Measurements from ENCODE around the gene HS2ST1. TPM values are rescaled to one million over a fixed set of nuclear protein-coding genes. Genes with fewer than 3 reads are reported as not detected.
"Not testable (repeated sequence)": the region's sequence is repeated elsewhere in the genome, so short reads cannot be mapped to it uniquely, and the experiment has no call there.

Gene HS2ST1
- total RNA-seq, 2 experiments from 2014 or later = 20.9 to 25.3 TPM

- ChIA-PET CTCF (no interaction called here), POLR2A (no interaction called here)
- Mint-ChIP-seq H3K9me3 (ENCODE audit: insufficient read depth) (peaks cover 1% of the 10 kb centered on the region), H3K27me3 (ENCODE audit: low read depth) (no peaks in the 10 kb centered on the region), H3K4me3 (no peak overlapping the region), H3K36me3 (ENCODE audit: low read depth) (peaks cover 3% of the 10 kb centered on the region), H3K4me1 (ENCODE audit: low read depth) (no peaks in the 10 kb centered on the region), H3K27ac (no peak overlapping the region)
- ATAC-seq (no peak), DNase-seq (no peak)
Observed at GRCh38 chr1:86997538-86997937, 83.1 kb downstream of the HS2ST1 start.

- Mint-ChIP-seq H3K27ac (no peak overlapping the region), H3K36me3 (ENCODE audit: low read depth) (peaks cover 5% of the 10 kb centered on the region), H3K27me3 (ENCODE audit: low read depth) (no peaks in the 10 kb centered on the region), H3K9me3 (ENCODE audit: insufficient read depth) (peaks cover 4% of the 10 kb centered on the region), H3K4me3 (no peak overlapping the region), H3K4me1 (ENCODE audit: low read depth) (no peaks in the 10 kb centered on the region)
- CTCF ChIA-PET = interaction anchor here (1.1 kb wide), 1 partner anchor 164 kb away, joined by 3 read pairs; no protein-coding TSS in a partner anchor
- POLR2A ChIA-PET = no interaction called here
- DNase-seq (no peak), ATAC-seq (no peak)
Observed at GRCh38 chr1:86998280-86998679, 83.8 kb downstream of the HS2ST1 start.

DNA sequence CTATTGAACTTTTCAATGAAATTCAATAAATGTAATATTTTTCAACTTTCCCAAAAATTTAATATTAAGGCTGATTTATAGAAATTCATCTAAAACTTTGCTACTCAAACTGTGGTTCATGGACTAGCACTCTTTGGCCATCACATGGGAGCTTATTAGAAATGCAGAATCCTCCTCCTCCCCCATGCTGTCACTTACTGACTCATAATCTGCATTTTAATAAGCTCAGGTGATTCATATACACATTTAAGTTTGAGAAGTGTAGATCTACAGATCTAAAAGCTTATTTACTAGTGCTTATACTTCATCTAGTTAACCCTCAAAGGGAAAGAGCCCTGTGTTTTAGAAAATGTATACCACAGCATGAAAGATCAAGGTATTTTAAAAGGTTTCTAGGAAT, 84.3 kb downstream of the HS2ST1 start:
- Mint-ChIP-seq H3K4me1 (ENCODE audit: low read depth) (no peaks in the 10 kb centered on the region), H3K27ac (no peak overlapping the region), H3K36me3 (ENCODE audit: low read depth) (peaks cover 5% of the 10 kb centered on the region), H3K27me3 (ENCODE audit: low read depth) (no peaks in the 10 kb centered on the region), H3K9me3 (ENCODE audit: insufficient read depth) (peaks cover 4% of the 10 kb centered on the region), H3K4me3 (no peak overlapping the region)
- DNase-seq (no peak), ATAC-seq (no peak)
- ChIA-PET CTCF (interaction anchor here (1.1 kb wide), 1 partner anchor 165 kb away, joined by 3 read pairs; no protein-coding TSS in a partner anchor), POLR2A (no interaction called here)

GRCh38 chr1:87000460-87000859, 86.0 kb downstream of the HS2ST1 start:
- no peaks in the 10 kb centered on the region for H3K27me3 Mint-ChIP-seq (ENCODE audit: low read depth)
- ChIA-PET POLR2A (no interaction called here), CTCF (interaction anchor here (1.2 kb wide), 1 partner anchor 12 kb away, joined by 3 read pairs; no protein-coding TSS in a partner anchor)
- peaks cover 4% of the 10 kb centered on the region for H3K9me3 Mint-ChIP-seq (ENCODE audit: insufficient read depth)
- DNase-seq = no peak
- H3K36me3 Mint-ChIP-seq (ENCODE audit: low read depth) = peaks cover 5% of the 10 kb centered on the region
- ATAC-seq = no peak
- H3K27ac Mint-ChIP-seq = no peak overlapping the region
- H3K4me3 Mint-ChIP-seq = no peak overlapping the region
- no peaks in the 10 kb centered on the region for H3K4me1 Mint-ChIP-seq (ENCODE audit: low read depth)

DNA sequence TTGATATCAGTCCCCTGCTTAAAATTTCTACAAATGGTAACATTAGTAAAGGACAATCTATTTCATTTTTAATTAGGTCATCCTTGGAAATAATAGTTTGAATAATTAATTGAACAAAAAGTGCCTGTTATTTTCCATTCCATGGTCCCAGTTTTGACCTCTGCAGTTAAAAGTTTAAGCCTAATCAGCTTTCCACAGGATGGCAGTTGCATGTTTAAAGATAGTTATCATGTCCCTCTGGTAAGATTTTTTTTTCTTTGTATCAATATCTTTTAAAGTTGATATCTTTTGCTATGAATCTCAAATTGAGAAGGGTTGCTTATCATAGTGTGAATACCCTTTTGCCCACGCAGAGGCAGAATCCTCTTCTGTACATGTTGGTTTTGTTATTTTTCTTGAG, 90.4 kb downstream of the HS2ST1 start:
- ChIA-PET CTCF (no interaction called here), POLR2A (no interaction called here)
- H3K27me3 Mint-ChIP-seq (ENCODE audit: low read depth) = no peaks in the 10 kb centered on the region
- DNase-seq = no peak
- no peak overlapping the region for H3K27ac Mint-ChIP-seq
- ATAC-seq = no peak
- peaks cover 4% of the 10 kb centered on the region for H3K9me3 Mint-ChIP-seq (ENCODE audit: insufficient read depth)
- no peaks in the 10 kb centered on the region for H3K4me1 Mint-ChIP-seq (ENCODE audit: low read depth)
- no peak overlapping the region for H3K4me3 Mint-ChIP-seq
- H3K36me3 Mint-ChIP-seq (ENCODE audit: low read depth) = peaks cover 4% of the 10 kb centered on the region

- CTCF ChIA-PET = no interaction called here
- no peaks in the 10 kb centered on the region for H3K4me1 Mint-ChIP-seq (ENCODE audit: low read depth)
- POLR2A ChIA-PET = no interaction called here
- no peak for DNase-seq
- no peak overlapping the region for H3K4me3 Mint-ChIP-seq
- H3K9me3 Mint-ChIP-seq (ENCODE audit: insufficient read depth) = peaks cover 8% of the 10 kb centered on the region
- H3K27ac Mint-ChIP-seq = no peak overlapping the region
- ATAC-seq = no peak
- H3K27me3 Mint-ChIP-seq (ENCODE audit: low read depth) = no peaks in the 10 kb centered on the region
- H3K36me3 Mint-ChIP-seq (ENCODE audit: low read depth) = peaks cover 11% of the 10 kb centered on the region
Observed at GRCh38 chr1:87007323-87007722, 92.9 kb downstream of the HS2ST1 start.

GRCh38 chr1:87013385-87013784, 99.0 kb downstream of the HS2ST1 start:
- H3K27ac Mint-ChIP-seq; H3K27me3 Mint-ChIP-seq (ENCODE audit: low read depth); H3K4me3 Mint-ChIP-seq; ATAC-seq; H3K4me1 Mint-ChIP-seq (ENCODE audit: low read depth); POLR2A ChIA-PET; DNase-seq: not testable (repeated sequence)
- CTCF ChIA-PET = interaction anchor here (1.1 kb wide), 1 partner anchor 13 kb away, joined by 3 read pairs; no protein-coding TSS in a partner anchor
- Mint-ChIP-seq H3K9me3 (ENCODE audit: insufficient read depth) (peaks cover 21% of the 10 kb centered on the region), H3K36me3 (ENCODE audit: low read depth) (peaks cover 21% of the 10 kb centered on the region)

DNA sequence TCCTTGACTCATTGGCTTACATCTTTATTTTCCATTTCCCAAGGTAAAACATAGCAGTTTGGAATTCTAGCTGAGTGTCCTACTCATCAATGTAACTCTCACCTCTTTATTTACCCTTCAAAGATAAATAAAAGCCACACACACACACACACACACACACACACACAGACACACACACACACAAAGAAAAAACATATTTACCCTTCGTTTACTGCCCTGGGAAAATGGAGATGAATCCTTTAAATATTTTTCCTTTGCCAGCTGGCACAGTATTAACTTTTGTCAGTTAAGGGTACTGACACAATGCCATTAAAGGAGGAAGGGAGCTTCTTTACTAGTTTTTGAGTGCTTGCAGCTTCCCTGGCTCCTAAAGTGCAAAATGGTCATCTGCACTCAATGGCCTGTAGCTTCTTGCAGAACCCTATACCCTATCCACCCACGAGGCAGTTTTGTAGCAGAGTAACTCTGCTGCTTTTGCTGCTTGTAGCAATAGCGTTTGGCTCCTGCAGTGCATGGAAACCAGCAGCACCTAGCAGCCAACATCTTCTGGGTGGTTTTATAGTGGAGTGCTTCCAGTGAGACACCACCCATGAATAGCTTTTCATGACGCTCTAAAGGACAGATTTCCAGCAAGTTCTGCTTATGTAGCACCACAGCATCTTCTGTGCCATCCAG, 103.7 kb downstream of the HS2ST1 start:
- ATAC-seq (no peak), DNase-seq (no peak)
- ChIA-PET POLR2A (no interaction called here), CTCF (no interaction called here)
- Mint-ChIP-seq H3K36me3 (ENCODE audit: low read depth) (peaks cover 7% of the 10 kb centered on the region), H3K27ac (no peak overlapping the region), H3K9me3 (ENCODE audit: insufficient read depth) (peaks cover 12% of the 10 kb centered on the region), H3K4me3 (no peak overlapping the region), H3K27me3 (ENCODE audit: low read depth) (no peaks in the 10 kb centered on the region), H3K4me1 (ENCODE audit: low read depth) (no peaks in the 10 kb centered on the region)

DNA sequence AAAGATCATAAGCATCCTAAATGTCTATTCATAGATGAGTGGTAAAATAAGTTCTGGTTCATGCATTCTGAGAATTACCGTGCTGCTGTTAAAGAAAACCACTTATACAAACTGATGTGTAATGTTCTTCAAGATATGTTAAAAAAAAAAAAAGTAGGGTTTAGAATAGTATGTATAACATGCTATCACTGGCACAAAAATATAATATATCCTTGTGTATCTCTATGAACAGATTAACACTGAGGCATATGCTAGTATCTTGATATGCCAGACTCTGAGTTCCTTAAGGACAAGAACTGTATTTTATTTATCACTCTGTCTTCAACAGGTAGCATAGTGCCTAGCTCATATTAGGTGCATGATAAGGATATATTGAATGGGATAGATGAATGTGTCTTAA, 108.9 kb downstream of the HS2ST1 start:
- no peak for ATAC-seq
- H3K27ac Mint-ChIP-seq = no peak overlapping the region
- H3K9me3 Mint-ChIP-seq (ENCODE audit: insufficient read depth) = no peaks in the 10 kb centered on the region
- H3K27me3 Mint-ChIP-seq (ENCODE audit: low read depth) = no peaks in the 10 kb centered on the region
- no peak overlapping the region for H3K4me3 Mint-ChIP-seq
- ChIA-PET CTCF (interaction anchor here (1.6 kb wide), 1 partner anchor 61 kb away, joined by 4 read pairs; no protein-coding TSS in a partner anchor), POLR2A (interaction anchor here (0.7 kb wide), 1 partner anchor 1799 kb away, joined by 3 read pairs; no protein-coding TSS in a partner anchor)
- H3K4me1 Mint-ChIP-seq (ENCODE audit: low read depth) = no peaks in the 10 kb centered on the region
- no peak for DNase-seq
- no peaks in the 10 kb centered on the region for H3K36me3 Mint-ChIP-seq (ENCODE audit: low read depth)

- no peaks in the 10 kb centered on the region for H3K36me3 Mint-ChIP-seq (ENCODE audit: low read depth)
- DNase-seq (no peak), ATAC-seq (no peak)
- H3K4me1 Mint-ChIP-seq (ENCODE audit: low read depth) = no peaks in the 10 kb centered on the region
- ChIA-PET CTCF (no interaction called here), POLR2A (no interaction called here)
- no peaks in the 10 kb centered on the region for H3K27me3 Mint-ChIP-seq (ENCODE audit: low read depth)
- no peak overlapping the region for H3K4me3 Mint-ChIP-seq
- no peak overlapping the region for H3K27ac Mint-ChIP-seq
- no peaks in the 10 kb centered on the region for H3K9me3 Mint-ChIP-seq (ENCODE audit: insufficient read depth)
Observed at GRCh38 chr1:87024936-87025540, 110.6 kb downstream of the HS2ST1 start.

DNA sequence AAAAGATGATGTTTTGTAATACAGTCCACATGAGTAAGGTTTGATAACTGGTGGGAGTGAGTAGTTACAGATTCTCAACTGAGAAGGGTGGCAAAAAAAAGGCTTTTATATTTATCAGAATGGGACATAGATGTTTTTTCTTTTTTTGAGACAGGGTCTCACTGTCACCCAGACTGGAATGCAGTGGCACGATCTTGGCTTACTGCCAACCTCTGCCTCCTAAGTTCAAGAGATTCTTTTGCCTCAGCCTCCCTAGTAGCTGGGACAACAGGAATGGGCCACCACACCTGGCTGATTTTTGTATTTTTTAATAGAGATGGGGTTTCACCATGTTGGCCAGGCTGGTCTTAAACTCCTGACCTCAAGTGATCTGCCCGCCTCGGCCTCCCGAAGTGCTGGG, 113.1 kb downstream of the HS2ST1 start:
- DNase-seq; ATAC-seq; H3K4me1 Mint-ChIP-seq (ENCODE audit: low read depth); H3K9me3 Mint-ChIP-seq (ENCODE audit: insufficient read depth); H3K4me3 Mint-ChIP-seq; CTCF ChIA-PET; POLR2A ChIA-PET; H3K27me3 Mint-ChIP-seq (ENCODE audit: low read depth); H3K27ac Mint-ChIP-seq; H3K36me3 Mint-ChIP-seq (ENCODE audit: low read depth): not testable (repeated sequence)

DNA sequence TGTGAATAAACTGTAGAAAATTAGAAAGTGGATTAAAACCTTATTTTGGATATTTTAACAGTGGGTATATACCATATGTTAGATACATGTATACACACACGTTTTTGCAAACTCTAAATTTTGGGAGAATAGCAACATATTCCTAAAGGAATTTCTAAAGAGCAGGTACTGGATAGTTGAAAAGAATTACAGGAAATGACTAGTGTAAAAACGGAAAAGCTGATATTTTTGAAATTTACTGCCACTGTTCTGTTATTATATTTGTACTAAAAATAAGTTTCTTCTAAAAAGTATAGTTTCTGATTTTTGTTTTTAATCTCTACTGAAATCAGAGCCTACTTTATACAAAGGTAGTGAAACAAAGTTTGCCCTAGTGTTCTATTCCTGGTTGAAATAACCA, 114.1 kb downstream of the HS2ST1 start:
- CTCF ChIA-PET = interaction anchor here (0.5 kb wide), 1 partner anchor 66 kb away, joined by 5 read pairs; no protein-coding TSS in a partner anchor
- Mint-ChIP-seq H3K27me3 (ENCODE audit: low read depth) (no peaks in the 10 kb centered on the region), H3K9me3 (ENCODE audit: insufficient read depth) (no peaks in the 10 kb centered on the region), H3K27ac (no peak overlapping the region), H3K36me3 (ENCODE audit: low read depth) (no peaks in the 10 kb centered on the region), H3K4me3 (no peak overlapping the region), H3K4me1 (ENCODE audit: low read depth) (no peaks in the 10 kb centered on the region)
- ATAC-seq (no peak), DNase-seq (no peak)
- POLR2A ChIA-PET = no interaction called here

Measured in activated CD8-positive, alpha-beta T cell treated with anti-CD3 and anti-CD28 coated beads, Interleukin-2, amount 10 ng/mL, durations not matched to agents 7 days and 5 days (primary cell).